ENCODE data around the gene CYP2C8.

- TF ChIP-seq EZH2phosphoT487 (IDR thresholded peaks at IDR 0.05; ENCODE audit: unreplicated experiment), result no peak
- TF ChIP-seq, protein P1, sequence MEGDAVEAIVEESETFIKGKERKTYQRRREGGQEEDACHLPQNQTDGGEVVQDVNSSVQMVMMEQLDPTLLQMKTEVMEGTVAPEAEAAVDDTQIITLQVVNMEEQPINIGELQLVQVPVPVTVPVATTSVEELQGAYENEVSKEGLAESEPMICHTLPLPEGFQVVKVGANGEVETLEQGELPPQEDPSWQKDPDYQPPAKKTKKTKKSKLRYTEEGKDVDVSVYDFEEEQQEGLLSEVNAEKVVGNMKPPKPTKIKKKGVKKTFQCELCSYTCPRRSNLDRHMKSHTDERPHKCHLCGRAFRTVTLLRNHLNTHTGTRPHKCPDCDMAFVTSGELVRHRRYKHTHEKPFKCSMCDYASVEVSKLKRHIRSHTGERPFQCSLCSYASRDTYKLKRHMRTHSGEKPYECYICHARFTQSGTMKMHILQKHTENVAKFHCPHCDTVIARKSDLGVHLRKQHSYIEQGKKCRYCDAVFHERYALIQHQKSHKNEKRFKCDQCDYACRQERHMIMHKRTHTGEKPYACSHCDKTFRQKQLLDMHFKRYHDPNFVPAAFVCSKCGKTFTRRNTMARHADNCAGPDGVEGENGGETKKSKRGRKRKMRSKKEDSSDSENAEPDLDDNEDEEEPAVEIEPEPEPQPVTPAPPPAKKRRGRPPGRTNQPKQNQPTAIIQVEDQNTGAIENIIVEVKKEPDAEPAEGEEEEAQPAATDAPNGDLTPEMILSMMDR (conservative IDR thresholded peaks at IDR 0.05; ENCODE audit: low read depth in 2 of 2), result no peak
- no peak for TF ChIP-seq EZH2 (IDR thresholded peaks at IDR 0.05; ENCODE audit: low read depth, unreplicated experiment)
- TF ChIP-seq, protein P2, sequence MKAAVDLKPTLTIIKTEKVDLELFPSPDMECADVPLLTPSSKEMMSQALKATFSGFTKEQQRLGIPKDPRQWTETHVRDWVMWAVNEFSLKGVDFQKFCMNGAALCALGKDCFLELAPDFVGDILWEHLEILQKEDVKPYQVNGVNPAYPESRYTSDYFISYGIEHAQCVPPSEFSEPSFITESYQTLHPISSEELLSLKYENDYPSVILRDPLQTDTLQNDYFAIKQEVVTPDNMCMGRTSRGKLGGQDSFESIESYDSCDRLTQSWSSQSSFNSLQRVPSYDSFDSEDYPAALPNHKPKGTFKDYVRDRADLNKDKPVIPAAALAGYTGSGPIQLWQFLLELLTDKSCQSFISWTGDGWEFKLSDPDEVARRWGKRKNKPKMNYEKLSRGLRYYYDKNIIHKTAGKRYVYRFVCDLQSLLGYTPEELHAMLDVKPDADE (IDR thresholded peaks at IDR 0.05), result no peak
Observed at GRCh38 chr10:94997741-94998174, 71.5 kb downstream of the CYP2C8 start.
